Activated T-cell treated with anti-CD3 and anti-CD28 coated beads, Interleukin-2, amount 50 U/mL, for 24 hours (primary cell): ENCODE results near the gene UBE2S.

Experiments
- DNase-seq: peaks from one replicate; pipeline ENCODE4 v3.0.0-alpha.2; 2020
- H3K27ac Mint-ChIP-seq: 2 replicates; pipeline ENCODE4 v1.8.0; 2020; ENCODE audit warnings: mild to moderate bottlenecking, mixed read lengths
- H3K27me3 Mint-ChIP-seq: 2 replicates; pipeline ENCODE4 v1.8.0; 2020; ENCODE audit warnings: mixed read lengths
- H3K36me3 Mint-ChIP-seq: 2 replicates; pipeline ENCODE4 v1.8.0; 2020; ENCODE audit warnings: low read depth, mixed read lengths
- H3K4me1 Mint-ChIP-seq: 2 replicates; pipeline ENCODE4 v1.8.0; 2020; ENCODE audit warnings: low read depth, mixed read lengths
- H3K4me3 Mint-ChIP-seq: 2 replicates; pipeline ENCODE4 v1.8.0; 2020; ENCODE audit warnings: mild to moderate bottlenecking, moderate library complexity, mixed read lengths
- H3K9me3 Mint-ChIP-seq: 2 replicates; pipeline ENCODE4 v1.8.0; 2020; ENCODE audit warnings: mixed read lengths

Gene UBE2S

DNA sequence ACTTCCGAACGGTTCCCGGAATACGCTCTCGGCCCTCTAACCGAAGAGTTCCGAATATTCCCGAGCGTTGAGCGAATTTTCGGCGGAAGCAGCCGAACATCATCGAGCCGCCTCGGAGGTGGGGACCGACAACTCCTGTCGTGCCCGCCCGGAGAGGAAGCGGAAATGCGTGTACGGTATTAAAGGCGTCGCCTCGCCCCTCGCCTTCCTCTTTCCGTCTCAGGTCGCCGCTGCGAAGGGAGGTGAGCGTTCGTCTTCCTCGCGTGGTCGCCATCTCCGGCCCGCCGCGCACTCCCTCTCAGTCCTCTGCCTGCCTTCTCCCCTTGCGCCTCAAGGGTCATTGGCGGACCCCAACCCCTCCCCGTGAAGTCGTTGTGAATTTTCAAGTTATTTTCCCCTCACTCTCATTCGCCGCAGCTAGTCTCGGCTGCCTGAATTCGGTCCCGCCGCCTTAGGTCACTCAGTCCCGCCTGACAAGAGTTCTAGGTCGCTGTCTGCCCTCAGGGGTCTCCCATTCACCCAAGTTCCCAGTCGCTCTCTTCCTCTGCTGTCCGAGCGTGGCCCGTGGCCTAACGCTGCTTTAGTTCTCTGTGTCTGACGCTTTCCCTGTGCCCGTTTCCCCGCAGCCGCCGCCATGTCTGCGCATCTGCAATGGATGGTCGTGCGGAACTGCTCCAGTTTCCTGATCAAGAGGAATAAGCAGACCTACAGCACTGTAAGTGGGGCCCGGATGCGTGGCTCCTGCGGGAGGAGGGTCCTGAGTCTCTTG is 21.7 kb downstream of the UBE2S start, which contains the start of gene RPL28:
Gene RPL28 (plus strand): TSS at position 209 of the 769 bp plus-strand sequence. CDS start 426 bp downstream, at position 635.
- Mint-ChIP-seq H3K4me1 (peaks cover 59% of the 10 kb centered on the region), H3K36me3 (peaks cover 76% of the 10 kb centered on the region)

DNA sequence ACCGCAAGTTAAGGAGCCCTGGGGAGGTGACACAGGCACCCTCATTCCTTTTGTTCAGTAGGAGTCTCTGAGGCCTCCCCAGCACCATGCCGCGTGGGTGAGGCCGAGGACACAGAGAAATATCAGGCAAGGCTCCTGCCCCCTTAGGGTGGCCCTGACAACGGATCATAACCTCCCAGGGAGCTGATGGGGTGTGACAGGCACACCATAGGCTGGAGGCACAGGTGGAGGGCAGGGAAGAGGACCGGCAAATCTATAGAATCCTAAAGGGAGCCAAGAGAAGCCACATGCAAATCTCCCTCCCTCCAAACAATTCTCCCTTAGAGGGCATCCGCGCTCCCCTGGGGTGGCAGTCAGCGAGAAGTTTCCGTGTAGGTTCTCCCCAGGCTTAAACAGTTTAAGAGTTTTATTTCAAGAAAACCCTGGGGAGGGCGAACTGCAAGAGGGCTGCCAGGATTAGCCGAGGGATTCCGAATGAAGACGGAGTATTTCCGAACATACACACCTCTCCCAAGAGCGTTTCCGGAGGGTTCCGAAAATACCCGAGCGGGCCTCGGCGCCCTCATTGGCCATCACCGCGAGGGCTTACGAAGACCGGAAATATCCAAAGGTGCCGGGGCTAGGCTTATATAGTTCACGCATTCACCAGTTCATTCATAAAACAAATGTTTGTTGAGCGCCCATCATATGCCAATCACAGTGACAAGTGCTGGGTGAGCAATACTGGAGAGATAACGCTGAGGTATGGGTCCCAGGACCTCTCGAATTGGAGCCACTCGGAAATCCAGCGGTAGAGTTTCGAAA is 22.5 kb downstream of the UBE2S start:
- peak; percentile 96 for DNase-seq
- Mint-ChIP-seq H3K4me3 (peak overlapping the region; percentile 92), H3K27ac (peak overlapping the region; percentile 99), H3K9me3 (no peaks in the 10 kb centered on the region), H3K27me3 (no peaks in the 10 kb centered on the region), H3K36me3 (peaks cover 71% of the 10 kb centered on the region), H3K4me1 (peaks cover 55% of the 10 kb centered on the region)

More for the DNA sequence above, 21.7 kb downstream of the UBE2S start, which contains the start of gene RPL28:
- Mint-ChIP-seq H3K27ac (peak within 1 kb of the TSS; percentile 99), H3K27me3 (no peaks in the 10 kb centered on the region), H3K4me3 (peak within 1 kb of the TSS; percentile 92), H3K9me3 (no peaks in the 10 kb centered on the region)
- DNase-seq: peak; percentile 99

DNA sequence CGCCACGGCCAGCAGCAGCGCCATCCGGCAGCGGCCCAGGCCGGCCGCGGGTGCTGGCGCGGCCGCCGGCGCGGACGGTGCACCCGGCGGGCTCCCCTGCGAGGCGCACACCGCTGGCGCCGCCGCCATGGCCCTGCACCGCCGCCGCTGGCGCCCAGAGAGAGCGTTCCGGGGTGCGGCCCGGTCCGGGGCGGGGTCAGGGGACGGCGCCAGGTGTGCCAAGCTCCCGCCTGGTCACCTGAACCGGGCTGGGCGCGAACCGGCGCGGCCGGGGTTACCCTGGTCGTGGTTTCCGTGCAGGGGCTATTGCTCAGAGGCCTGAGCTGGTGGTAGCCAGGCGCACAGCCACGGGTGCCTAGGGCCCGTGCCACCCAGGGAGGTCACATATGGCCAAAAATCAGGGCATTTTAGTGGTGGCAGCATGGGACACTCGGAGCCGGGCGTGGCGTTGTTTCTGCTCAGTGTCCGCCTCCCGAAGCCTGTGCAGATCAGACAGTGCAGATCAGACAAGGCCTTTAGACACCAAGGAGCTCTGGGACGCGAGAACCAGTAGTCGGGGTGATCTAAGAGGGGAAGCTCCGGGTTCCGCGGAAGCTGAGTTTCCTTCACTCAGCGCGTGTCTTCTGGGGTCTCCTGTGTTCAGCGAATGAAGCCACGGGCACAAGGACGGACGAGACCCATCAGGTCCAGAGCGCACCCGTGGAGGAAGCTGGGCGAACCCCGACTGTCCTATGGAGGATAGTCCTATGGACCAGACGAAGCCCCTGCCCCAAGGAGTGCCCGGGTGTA is 23.3 kb downstream of the UBE2S start, which contains the start of gene TMEM238:
Gene TMEM238 (minus strand): TSS at position 162 of the 789 bp plus-strand sequence. CDS start 33 bp downstream, at position 129.
- Mint-ChIP-seq H3K27me3 (no peaks in the 10 kb centered on the region), H3K36me3 (peaks cover 65% of the 10 kb centered on the region), H3K4me3 (peak within 1 kb of the TSS; percentile 92), H3K9me3 (no peaks in the 10 kb centered on the region), H3K27ac (peak within 1 kb of the TSS; percentile 99), H3K4me1 (peaks cover 48% of the 10 kb centered on the region)
- peak; percentile 77 for DNase-seq

DNA sequence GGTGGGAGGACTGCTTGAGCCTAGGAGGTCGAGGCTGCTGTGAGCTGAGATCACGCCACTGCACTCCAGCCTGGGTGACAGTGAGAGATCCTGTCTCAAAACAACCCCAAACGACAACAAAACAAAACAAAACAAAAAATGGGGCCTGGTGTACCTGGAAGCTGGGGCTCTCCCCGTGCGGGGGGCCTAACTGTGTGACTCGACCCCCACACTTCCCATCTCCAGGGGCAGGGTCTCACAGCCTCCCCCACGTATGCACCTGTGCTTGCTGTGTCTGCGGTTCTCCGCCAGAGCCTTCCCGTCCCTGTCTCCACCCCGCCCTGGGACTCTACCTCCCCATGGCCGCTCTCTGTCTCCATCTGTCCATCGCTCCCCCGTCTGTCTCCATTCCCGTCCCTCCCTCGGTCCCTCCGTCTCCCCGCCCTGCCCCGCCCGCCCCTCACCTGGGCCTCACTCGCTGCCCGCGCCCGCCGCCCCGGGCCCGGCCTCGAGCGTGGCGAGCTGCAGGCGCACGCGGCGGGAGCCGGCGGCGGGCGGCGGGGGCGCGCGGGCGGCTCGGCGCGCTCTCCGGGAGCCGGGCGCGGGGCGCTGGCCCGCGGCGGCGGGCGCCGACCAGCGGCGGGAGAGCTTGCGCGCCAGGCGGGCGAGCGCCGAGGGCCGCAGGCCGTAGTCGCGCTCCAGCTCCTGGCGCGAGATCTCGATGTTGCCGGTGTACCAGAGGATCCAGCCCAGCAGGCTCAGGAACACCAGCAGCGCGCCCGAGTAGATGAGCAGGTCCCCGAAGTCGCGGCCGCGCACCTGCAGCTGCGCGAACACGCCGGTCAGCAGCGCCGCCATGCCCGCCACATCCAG is 24.1 kb downstream of the UBE2S start:
- Mint-ChIP-seq H3K27ac (peak overlapping the region; percentile 91), H3K27me3 (no peaks in the 10 kb centered on the region), H3K36me3 (peaks cover 57% of the 10 kb centered on the region), H3K9me3 (no peaks in the 10 kb centered on the region), H3K4me3 (peak overlapping the region; percentile 89), H3K4me1 (peaks cover 42% of the 10 kb centered on the region)
- DNase-seq: peak; percentile 77

DNA sequence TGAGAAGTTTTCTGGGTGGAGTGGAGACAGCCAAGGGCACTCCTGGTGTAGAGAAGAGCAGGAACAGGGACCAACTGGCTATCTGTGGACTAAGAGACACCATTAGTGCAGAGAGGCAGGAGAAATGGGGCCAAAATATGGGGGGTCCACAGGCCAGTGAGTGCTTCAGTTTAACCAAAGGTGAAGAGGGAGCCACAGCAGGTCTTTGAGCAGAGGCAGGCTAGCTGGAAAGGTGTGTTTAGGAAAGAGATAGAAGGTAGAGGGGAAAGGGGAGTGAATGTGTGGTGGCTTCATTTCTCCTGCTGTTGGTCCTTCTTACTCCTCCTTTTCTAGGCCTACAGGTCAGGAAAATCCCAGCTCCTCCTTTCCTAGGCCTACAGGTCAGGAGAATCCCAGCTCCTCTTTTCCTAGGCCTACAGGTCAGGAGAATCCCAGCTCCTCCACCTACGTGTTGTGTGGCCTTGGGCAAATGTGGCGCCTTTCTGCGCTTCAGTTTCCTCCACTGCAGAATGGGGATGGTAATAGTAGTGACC is 25.0 kb downstream of the UBE2S start:
- Mint-ChIP-seq H3K36me3 (peaks cover 48% of the 10 kb centered on the region), H3K27ac (peak overlapping the region; percentile 91), H3K9me3 (no peaks in the 10 kb centered on the region), H3K4me1 (peaks cover 32% of the 10 kb centered on the region), H3K4me3 (peak overlapping the region; percentile 89), H3K27me3 (no peaks in the 10 kb centered on the region)
- no peak for DNase-seq

DNA sequence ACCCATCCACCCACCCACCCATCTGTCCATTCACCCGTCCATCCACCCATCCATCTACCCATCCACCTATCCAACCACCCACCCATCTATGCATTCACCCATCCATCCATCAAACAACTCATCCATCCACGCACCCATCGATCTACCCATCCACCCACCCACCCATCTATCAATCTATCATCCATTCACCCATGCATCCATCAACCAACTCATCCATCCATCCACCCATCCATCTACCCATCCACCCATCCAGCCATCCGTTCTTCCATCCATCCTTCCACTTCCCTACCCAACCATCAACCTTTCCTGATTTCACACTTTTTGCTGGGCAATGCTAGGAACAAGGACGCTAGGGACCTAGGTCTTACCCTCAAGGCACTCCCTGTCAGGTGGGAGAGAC is 25.6 kb downstream of the UBE2S start:
- Mint-ChIP-seq H3K4me3 (peak overlapping the region; percentile 89), H3K36me3 (peaks cover 42% of the 10 kb centered on the region), H3K4me1 (peaks cover 28% of the 10 kb centered on the region), H3K27ac (no peak overlapping the region), H3K27me3 (no peaks in the 10 kb centered on the region), H3K9me3 (no peaks in the 10 kb centered on the region)
- DNase-seq: no peak

DNA sequence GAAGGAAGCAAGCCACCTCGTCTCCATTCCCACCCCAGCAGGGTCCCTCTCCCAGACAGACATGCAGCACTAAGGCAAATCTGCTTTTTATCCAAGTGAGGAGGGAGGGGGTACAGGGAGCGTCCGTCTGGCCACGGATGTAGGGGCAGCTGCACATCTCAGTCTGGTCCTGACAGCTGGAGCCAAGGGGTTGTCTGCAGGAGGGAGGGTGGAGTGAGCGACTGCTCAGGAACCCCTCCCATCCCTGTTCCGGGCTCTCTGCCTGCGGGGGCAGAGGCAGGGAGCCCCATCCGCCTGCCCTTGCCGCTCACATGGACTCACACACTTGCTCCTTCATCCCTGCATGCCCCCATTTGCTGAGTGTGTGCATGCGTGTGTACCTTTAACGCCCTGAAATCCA is 28.4 kb downstream of the UBE2S start:
- Mint-ChIP-seq H3K36me3 (peaks cover 23% of the 10 kb centered on the region), H3K27me3 (peaks cover 15% of the 10 kb centered on the region), H3K9me3 (no peaks in the 10 kb centered on the region), H3K27ac (no peak overlapping the region), H3K4me1 (peaks cover 15% of the 10 kb centered on the region), H3K4me3 (no peak overlapping the region)
- no peak for DNase-seq

DNA sequence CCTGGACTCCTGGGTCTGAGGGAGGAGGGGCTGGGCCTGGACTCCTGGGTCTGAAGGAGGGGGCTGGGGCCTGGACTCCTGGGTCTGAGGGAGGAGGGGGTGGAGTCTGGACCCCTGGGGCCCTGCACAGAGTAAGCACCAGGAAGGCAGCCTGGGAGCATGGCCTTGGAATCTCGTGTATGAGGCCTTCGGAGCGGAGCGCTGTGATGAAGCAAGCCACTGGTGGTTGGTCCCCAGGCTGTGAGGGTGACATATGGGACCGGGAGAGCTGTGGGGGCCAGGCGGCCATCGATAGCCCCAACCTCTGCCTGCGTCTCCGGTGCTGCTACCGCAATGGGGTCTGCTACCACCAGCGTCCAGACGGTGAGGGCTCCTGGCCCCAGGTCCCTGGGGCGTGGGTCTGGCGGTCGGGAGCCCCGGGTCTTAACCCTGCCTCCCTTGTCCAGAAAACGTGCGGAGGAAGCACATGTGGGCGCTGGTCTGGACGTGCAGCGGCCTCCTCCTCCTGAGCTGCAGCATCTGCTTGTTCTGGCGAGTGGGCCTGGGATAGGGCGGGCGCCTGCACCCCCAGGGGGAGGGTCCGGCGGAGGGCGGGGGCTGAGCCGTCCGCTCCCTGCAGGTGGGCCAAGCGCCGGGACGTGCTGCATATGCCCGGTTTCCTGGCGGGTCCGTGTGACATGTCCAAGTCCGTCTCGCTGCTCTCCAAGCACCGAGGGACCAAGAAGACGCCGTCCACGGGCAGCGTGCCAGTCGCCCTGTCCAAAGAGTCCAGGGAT is 30.0 kb downstream of the UBE2S start:
- Mint-ChIP-seq H3K27me3 (peaks cover 25% of the 10 kb centered on the region), H3K36me3 (peaks cover 16% of the 10 kb centered on the region), H3K4me1 (peaks cover 10% of the 10 kb centered on the region), H3K4me3 (no peak overlapping the region), H3K27ac (no peak overlapping the region), H3K9me3 (no peaks in the 10 kb centered on the region)
- no peak for DNase-seq

DNA sequence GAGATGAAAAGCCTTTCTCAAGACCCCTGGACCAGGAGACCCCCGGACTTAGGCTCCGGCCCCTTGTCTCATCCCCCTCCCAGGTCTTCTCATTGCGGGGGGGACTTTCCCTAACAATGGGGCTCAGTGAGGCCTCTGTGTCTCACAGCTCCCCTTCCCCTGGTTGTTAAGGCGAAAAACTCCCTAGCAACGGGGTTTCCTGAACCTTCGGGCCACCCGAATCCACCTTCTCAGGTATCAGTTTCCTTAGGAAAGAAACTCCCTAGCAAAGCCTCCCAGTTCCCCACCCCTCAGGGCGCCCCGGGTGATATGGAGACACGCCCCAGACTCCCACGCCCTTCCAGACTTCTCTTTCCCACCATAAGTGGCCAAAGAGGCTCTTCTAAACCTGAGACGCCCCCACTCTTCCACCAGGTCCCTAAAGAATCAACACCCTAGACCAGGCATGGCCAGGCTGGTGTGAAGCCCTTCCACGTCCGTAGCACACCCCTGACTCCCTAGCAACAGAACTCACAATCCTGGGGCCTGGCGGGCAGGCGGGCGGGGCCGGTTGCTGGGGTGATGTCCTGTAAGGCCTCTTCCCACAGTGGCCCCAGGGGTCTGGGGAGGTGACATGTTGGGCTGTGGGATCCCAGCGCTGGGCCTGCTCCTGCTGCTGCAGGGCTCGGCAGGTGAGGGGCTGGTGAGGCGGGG is 31.2 kb downstream of the UBE2S start, which contains the start of gene TMEM190:
Gene TMEM190 (plus strand): TSS at position 586 of the 693 bp plus-strand sequence. CDS start 28 bp downstream, at position 614.
- Mint-ChIP-seq H3K4me1 (peaks cover 6% of the 10 kb centered on the region), H3K9me3 (no peaks in the 10 kb centered on the region), H3K27ac (no peak within 1 kb of the TSS), H3K27me3 (peaks cover 37% of the 10 kb centered on the region), H3K36me3 (peaks cover 6% of the 10 kb centered on the region), H3K4me3 (no peak within 1 kb of the TSS)
- DNase-seq: no peak

DNA sequence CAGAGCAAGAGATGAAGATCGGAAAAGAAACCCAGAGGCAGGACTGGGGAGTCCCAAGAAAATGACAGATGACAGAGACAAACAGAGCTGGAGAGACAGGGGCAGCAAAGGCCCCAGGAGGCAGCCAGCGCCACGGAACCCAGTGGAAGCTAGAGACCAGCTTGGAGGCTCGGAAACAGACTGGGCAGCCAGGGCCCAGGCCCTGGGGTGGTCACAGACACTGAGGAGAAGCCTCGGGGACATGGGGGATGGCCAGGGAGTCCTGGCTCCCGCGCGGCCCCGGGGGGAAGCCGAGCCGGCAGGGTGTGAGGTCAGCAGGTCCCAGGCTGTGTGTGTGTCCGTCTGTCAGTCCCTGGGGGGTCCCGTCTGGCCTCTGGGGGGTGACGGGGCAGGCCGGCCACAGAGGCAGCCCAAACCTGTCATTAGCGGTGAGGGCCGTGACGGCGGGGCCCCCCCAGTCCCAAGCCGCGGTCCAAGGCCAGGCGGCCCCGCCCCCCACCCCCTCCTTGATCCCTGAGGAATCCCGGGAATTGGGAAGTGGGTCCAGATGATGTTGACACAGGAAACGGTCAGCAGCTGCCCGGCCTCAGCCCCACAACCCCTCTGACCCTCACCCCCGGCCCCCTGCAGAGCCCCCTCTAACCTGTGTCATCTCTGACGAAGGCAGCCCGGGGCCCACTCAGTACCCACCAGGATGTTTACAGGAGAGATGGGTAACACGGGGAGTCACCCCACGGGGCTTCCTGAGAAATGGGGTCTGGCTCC is 33.4 kb downstream of the UBE2S start:
- peaks cover 12% of the 10 kb centered on the region for H3K4me1 Mint-ChIP-seq
- H3K4me3 Mint-ChIP-seq: no peak overlapping the region
- H3K36me3 Mint-ChIP-seq: no peaks in the 10 kb centered on the region
- H3K27me3 Mint-ChIP-seq: peaks cover 53% of the 10 kb centered on the region
- H3K27ac Mint-ChIP-seq: no peak overlapping the region
- DNase-seq: no peak
- H3K9me3 Mint-ChIP-seq: no peaks in the 10 kb centered on the region

DNA sequence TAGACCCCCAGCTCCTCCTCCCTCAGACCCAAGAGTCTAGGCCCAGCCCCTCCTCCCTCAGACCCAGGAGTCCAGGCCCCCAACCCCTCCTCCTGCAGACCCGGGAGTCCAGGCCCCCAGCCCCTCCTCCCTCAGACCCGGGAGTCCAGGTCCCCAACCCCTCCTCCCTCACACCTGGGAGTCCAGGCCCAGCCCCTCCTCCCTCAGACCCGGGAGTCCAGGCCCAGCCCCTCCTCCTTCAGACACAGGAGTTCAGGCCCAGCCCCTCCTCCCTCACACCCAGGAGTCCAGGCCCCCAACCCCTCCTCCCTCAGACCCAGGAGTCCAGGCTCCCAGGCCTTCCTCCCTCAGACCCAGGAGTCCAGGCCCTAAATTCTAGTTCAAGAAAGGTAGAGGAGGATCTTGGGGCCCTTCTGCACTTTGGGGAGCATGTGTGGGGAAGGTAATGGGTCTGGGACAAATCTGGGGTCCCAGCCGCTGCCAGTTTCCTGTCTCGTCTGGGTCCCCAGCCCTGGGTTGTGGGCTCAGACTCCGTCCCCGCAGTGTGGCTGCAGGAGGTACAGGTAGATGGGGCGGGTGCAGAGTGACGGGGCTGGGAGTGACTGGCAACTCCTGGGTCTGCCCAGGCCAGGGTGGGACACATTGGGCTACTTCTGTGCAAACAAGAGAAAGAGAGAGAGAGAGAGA is 34.1 kb downstream of the UBE2S start:
- no peaks in the 10 kb centered on the region for H3K36me3 Mint-ChIP-seq
- peaks cover 12% of the 10 kb centered on the region for H3K4me1 Mint-ChIP-seq
- no peak for DNase-seq
- no peaks in the 10 kb centered on the region for H3K9me3 Mint-ChIP-seq
- no peak overlapping the region for H3K27ac Mint-ChIP-seq
- no peak overlapping the region for H3K4me3 Mint-ChIP-seq
- peaks cover 57% of the 10 kb centered on the region for H3K27me3 Mint-ChIP-seq
